OCI-LY1 (cell line): ENCODE measurements around the gene CSF2.

Experiments used
- H2AFZ ChIP-seq: fragments of 200-600 bp; sonication (generic), shearing (Covaris generic); 2 replicates; pipeline ENCODE4 v1.6.0; 2014; ENCODE audit warnings: antibody characterized with exemption, mild to moderate bottlenecking, low read length
- H3F3A ChIP-seq: fragments of 200-600 bp; sonication (generic), shearing (Covaris generic); 2 replicates; pipeline ENCODE4 v1.6.0; 2014; ENCODE audit warnings: mild to moderate bottlenecking, antibody characterized with exemption, low read length, moderate library complexity; ENCODE audit not compliant: insufficient read depth
- H3K27ac ChIP-seq: fragments of 200-600 bp; sonication (generic); 2 replicates; pipeline ENCODE4 v1.5.1; 2014; ENCODE audit warnings: low read length, mixed run types, mild to moderate bottlenecking, low read depth; ENCODE audit not compliant: poor library complexity, severe bottlenecking
- H3K27me3 ChIP-seq: fragments of 200-600 bp; sonication (generic); 2 replicates; pipeline ENCODE4 v1.6.0; 2014; ENCODE audit warnings: antibody characterized with exemption, mild to moderate bottlenecking, low read length, moderate library complexity; ENCODE audit not compliant: insufficient read depth
- H3K36me3 ChIP-seq: fragments of 200-600 bp; sonication (generic); 2 replicates; pipeline ENCODE4 v1.6.1; 2014; ENCODE audit warnings: mild to moderate bottlenecking, antibody characterized with exemption, low read length, moderate library complexity, mixed read lengths; ENCODE audit not compliant: insufficient read depth
- H3K4me1 ChIP-seq: fragments of 200-600 bp; sonication (generic); 2 replicates; pipeline ENCODE4 v1.5.1; 2014; ENCODE audit warnings: mild to moderate bottlenecking, low read length, moderate library complexity; ENCODE audit not compliant: insufficient read depth, severe bottlenecking
- H3K4me2 ChIP-seq: fragments of 200-600 bp; sonication (generic), shearing (Covaris generic); 2 replicates; pipeline ENCODE4 v1.6.1; 2014; ENCODE audit warnings: low read length
- H3K4me3 ChIP-seq: fragments of 200-600 bp; sonication (generic); 2 replicates; pipeline ENCODE4 v1.5.1; 2014; ENCODE audit warnings: low read length, low read depth, mild to moderate bottlenecking, mixed read lengths; ENCODE audit not compliant: poor library complexity, severe bottlenecking
- H3K79me2 ChIP-seq: fragments of 200-600 bp; shearing (Covaris generic); 2 replicates; pipeline ENCODE4 v1.6.1; 2016; ENCODE audit warnings: mixed run types, low read length, mixed read lengths; ENCODE audit not compliant: insufficient read depth
- H3K9ac ChIP-seq: fragments of 200-600 bp; sonication (generic), shearing (Covaris generic); 2 replicates; pipeline ENCODE4 v1.6.1; 2014; ENCODE audit warnings: mild to moderate bottlenecking, low read length, mixed read lengths
- H3K9me2 ChIP-seq: fragments of 200-600 bp; sonication (generic), shearing (Covaris generic); 2 replicates; pipeline ENCODE4 v1.6.1; 2014; ENCODE audit warnings: low read depth, mild to moderate bottlenecking, low read length, mixed read lengths
- H3K9me3 ChIP-seq: fragments of 200-600 bp; shearing (Covaris generic); 2 replicates; pipeline ENCODE4 v1.6.1; 2014; ENCODE audit warnings: low read length, mixed read lengths
- H4K20me1 ChIP-seq: fragments of 200-600 bp; sonication (generic), shearing (Covaris generic); 2 replicates; pipeline ENCODE4 v1.6.0; 2016; ENCODE audit warnings: mild to moderate bottlenecking, low read length; ENCODE audit not compliant: insufficient read depth
- CTCF ChIP-seq: fragments of 200-600 bp; sonication (generic), shearing (Covaris generic); IDR thresholded peaks from 2 replicates; pipeline ENCODE4 v1.5.1; 2017; ENCODE audit warnings: mild to moderate bottlenecking, antibody characterized with exemption, low read length, moderate library complexity, mixed read lengths
- EZH2 ChIP-seq: fragments of 200-600 bp; sonication (generic), shearing (Covaris generic); IDR thresholded peaks from 2 replicates; pipeline ENCODE4 v1.8.0; 2017; ENCODE audit warnings: borderline replicate concordance, mixed run types, mild to moderate bottlenecking, antibody characterized with exemption, low read length, moderate library complexity, mixed read lengths

Gene CSF2

GRCh38 chr5:132025403-132025971 is 48.1 kb upstream of the CSF2 start:
- H3F3A ChIP-seq = no peaks in the 10 kb centered on the region
- H3K9me3 ChIP-seq = no peaks in the 10 kb centered on the region
- no peak overlapping the region for H3K9ac ChIP-seq
- H3K4me1 ChIP-seq = no peaks in the 10 kb centered on the region
- H3K9me2 ChIP-seq = no peaks in the 10 kb centered on the region
- TF ChIP-seq EZH2 (no peak), CTCF (no peak)
- no peak overlapping the region for H3K27ac ChIP-seq
- H3K27me3 ChIP-seq = no peaks in the 10 kb centered on the region
- H4K20me1 ChIP-seq = no peaks in the 10 kb centered on the region
- no peaks in the 10 kb centered on the region for H3K79me2 ChIP-seq
- H3K4me2 ChIP-seq = no peak overlapping the region
- H2AFZ ChIP-seq = no peak overlapping the region
- H3K36me3 ChIP-seq = no peaks in the 10 kb centered on the region
- no peak overlapping the region for H3K4me3 ChIP-seq

- no peaks in the 10 kb centered on the region for H3K4me1 ChIP-seq
- no peaks in the 10 kb centered on the region for H4K20me1 ChIP-seq
- no peaks in the 10 kb centered on the region for H3K36me3 ChIP-seq
- no peak overlapping the region for H3K9ac ChIP-seq
- H3K9me3 ChIP-seq = no peaks in the 10 kb centered on the region
- H3F3A ChIP-seq = no peaks in the 10 kb centered on the region
- no peaks in the 10 kb centered on the region for H3K9me2 ChIP-seq
- H3K4me3 ChIP-seq = no peak overlapping the region
- H3K79me2 ChIP-seq = no peaks in the 10 kb centered on the region
- TF ChIP-seq CTCF (no peak), EZH2 (no peak)
- no peak overlapping the region for H3K4me2 ChIP-seq
- H3K27ac ChIP-seq = no peak overlapping the region
- H2AFZ ChIP-seq = no peak overlapping the region
- no peaks in the 10 kb centered on the region for H3K27me3 ChIP-seq
Measured at GRCh38 chr5:132026516-132027008, 47.0 kb upstream of the CSF2 start.

- no peak overlapping the region for H3K27ac ChIP-seq
- no peak for TF ChIP-seq EZH2
- no peak for TF ChIP-seq CTCF
- no peaks in the 10 kb centered on the region for H3K9me2 ChIP-seq
- no peak overlapping the region for H3K4me3 ChIP-seq
- no peaks in the 10 kb centered on the region for H3K27me3 ChIP-seq
- H3K4me2 ChIP-seq = no peak overlapping the region
- no peaks in the 10 kb centered on the region for H3K36me3 ChIP-seq
- no peaks in the 10 kb centered on the region for H3F3A ChIP-seq
- H2AFZ ChIP-seq = no peak overlapping the region
- H4K20me1 ChIP-seq = no peaks in the 10 kb centered on the region
- no peaks in the 10 kb centered on the region for H3K4me1 ChIP-seq
- H3K9me3 ChIP-seq = no peaks in the 10 kb centered on the region
- H3K9ac ChIP-seq = no peak overlapping the region
- no peaks in the 10 kb centered on the region for H3K79me2 ChIP-seq
Measured at GRCh38 chr5:132027027-132027426, 46.6 kb upstream of the CSF2 start.
